Measurements from ENCODE around the gene FASTKD3. TPM values are rescaled to one million over a fixed set of nuclear protein-coding genes. Genes with fewer than 3 reads are reported as not detected.

Gene FASTKD3
- total and polyA plus RNA-seq, 9 donors = 7.7 to 10.6 (median 9.0) TPM

DNA sequence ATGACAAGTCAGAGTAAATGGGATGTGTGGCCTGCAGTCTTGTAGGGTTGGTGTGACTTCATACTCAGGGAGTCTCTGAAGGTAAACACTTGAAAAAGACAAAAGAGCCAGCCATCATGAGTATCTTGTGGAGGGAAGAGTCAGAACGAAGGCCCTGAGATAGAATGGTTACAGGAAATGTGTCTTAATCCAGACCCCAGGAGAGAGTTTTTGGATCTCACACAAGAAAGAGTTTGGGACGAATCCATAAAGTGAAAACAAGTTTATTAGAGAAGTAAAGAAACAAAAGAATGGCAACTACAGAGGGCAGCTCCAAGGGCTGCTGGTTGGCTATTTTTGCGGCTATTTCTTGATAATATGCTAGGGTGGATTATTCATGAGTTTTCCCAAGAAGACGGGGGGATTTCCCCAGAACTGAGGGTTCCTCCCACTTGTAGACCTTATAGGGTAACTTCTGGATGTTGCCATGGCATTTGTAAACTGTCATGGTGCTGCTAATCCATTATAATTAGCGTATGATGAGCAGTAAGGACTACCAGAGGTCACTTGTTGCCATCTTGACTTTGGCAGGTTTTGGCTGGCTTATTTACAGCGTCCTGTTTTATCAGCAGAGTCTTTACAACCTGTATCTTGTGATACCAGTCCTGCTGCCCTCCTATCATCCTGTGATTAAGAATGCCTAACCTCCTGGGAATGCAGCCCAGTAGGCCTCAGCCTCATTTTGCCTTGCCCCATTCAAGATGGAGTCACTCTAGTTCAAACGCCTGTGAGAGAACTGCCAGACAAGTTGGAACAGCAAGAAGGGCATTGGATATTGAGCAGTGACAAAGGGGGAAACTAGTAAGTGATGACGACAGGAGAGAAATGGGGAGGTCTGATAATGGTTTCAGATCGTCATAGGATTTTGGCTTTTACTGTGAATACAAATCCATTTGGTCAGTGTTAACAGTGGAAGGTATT, 34.1 kb upstream of the FASTKD3 start:
- Histone ChIP-seq H3K9me3 (replicated peaks; ENCODE audit: control insufficient read depth, low read depth, low read length) (peaks cover under 1% of the 10 kb centered on the region), H3K4me1 (ENCODE audit: control insufficient read depth, insufficient read depth, low read length) (no peaks in the 10 kb centered on the region), H3K4me3 (ENCODE audit: low read length) (no peak overlapping the region), H3K27ac (ENCODE audit: low read length) (no peak overlapping the region), H3K36me3 (ENCODE audit: control insufficient read depth, insufficient read depth, low read length) (peaks cover 31% of the 10 kb centered on the region), H3K27me3 (ENCODE audit: control insufficient read depth, insufficient read depth, low read length) (no peaks in the 10 kb centered on the region)
- peak; percentile 51 for DNase-seq
- 77% methylated on average over 8 of the region's 9 CpGs for WGBS (ENCODE audit: insufficient coverage)

DNA sequence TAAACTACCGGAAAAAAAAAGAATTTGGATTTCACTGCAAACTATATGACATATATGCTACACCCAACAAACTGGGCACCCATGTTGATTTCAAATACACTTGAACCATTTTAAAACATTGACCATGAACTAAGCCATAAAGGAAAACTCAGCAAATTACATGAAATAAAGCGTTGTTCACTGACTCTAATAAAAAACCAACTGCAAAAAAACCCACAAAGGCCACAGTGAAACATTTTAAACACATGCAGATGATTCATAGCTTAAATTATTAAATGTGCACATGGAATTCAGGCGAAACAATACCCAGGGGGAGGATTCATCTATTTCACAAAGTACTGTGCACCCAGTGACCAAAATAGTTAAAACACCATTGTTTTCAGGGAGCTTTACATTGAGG, 33.4 kb upstream of the FASTKD3 start:
- peaks cover 31% of the 10 kb centered on the region for H3K36me3 ChIP-seq (ENCODE audit: control insufficient read depth, insufficient read depth, low read length)
- no peaks in the 10 kb centered on the region for H3K27me3 ChIP-seq (ENCODE audit: control insufficient read depth, insufficient read depth, low read length)
- WGBS (ENCODE audit: insufficient coverage) = 100% methylated on average over 1 of the region's 3 CpGs
- no peaks in the 10 kb centered on the region for H3K9me3 ChIP-seq (replicated peaks; ENCODE audit: control insufficient read depth, low read depth, low read length)
- peak; percentile 15 for DNase-seq
- no peaks in the 10 kb centered on the region for H3K4me1 ChIP-seq (ENCODE audit: control insufficient read depth, insufficient read depth, low read length)
- no peak overlapping the region for H3K4me3 ChIP-seq (ENCODE audit: low read length)
- H3K27ac ChIP-seq (ENCODE audit: low read length) = no peak overlapping the region

- no peaks in the 10 kb centered on the region for H3K9me3 ChIP-seq (replicated peaks; ENCODE audit: control insufficient read depth, low read depth, low read length)
- H3K36me3 ChIP-seq (ENCODE audit: control insufficient read depth, insufficient read depth, low read length) = peaks cover 44% of the 10 kb centered on the region
- DNase-seq = peak; percentile 8
- 46% methylated on average over 3 of the region's 5 CpGs for WGBS (ENCODE audit: insufficient coverage)
- H3K4me3 ChIP-seq (ENCODE audit: low read length) = no peak overlapping the region
- H3K4me1 ChIP-seq (ENCODE audit: control insufficient read depth, insufficient read depth, low read length) = no peaks in the 10 kb centered on the region
- H3K27me3 ChIP-seq (ENCODE audit: control insufficient read depth, insufficient read depth, low read length) = no peaks in the 10 kb centered on the region
- H3K27ac ChIP-seq (ENCODE audit: low read length) = no peak overlapping the region
Measured at GRCh38 chr5:7897014-7897600, 28.3 kb upstream of the FASTKD3 start.

DNA sequence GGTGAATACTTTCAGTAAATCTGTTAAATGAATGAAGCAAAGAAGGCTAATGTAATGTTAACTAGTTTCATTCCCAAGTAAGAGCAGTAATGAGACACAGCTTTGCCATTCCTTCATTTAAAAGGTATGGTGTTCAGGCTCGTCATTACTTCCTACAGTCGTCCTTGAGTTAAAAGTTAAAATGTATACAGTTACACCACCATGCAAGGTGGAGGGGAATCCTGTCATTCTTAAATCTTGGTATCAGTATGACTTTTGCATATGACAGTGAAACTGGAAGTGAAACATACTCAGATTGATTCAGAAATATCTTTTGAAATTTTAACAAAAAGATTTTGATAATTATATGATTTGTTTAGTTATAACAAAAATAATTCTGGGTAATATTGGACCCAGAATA, 26.0 kb upstream of the FASTKD3 start:
- no CpG with 5 or more reads among the region's 2 CpGs for WGBS (ENCODE audit: insufficient coverage)
- H3K27me3 ChIP-seq (ENCODE audit: control insufficient read depth, insufficient read depth, low read length) = no peaks in the 10 kb centered on the region
- no peak overlapping the region for H3K27ac ChIP-seq (ENCODE audit: low read length)
- H3K9me3 ChIP-seq (replicated peaks; ENCODE audit: control insufficient read depth, low read depth, low read length) = no peaks in the 10 kb centered on the region
- no peaks in the 10 kb centered on the region for H3K4me1 ChIP-seq (ENCODE audit: control insufficient read depth, insufficient read depth, low read length)
- peaks cover 48% of the 10 kb centered on the region for H3K36me3 ChIP-seq (ENCODE audit: control insufficient read depth, insufficient read depth, low read length)
- DNase-seq = no peak
- no peak overlapping the region for H3K4me3 ChIP-seq (ENCODE audit: low read length)

GRCh38 chr5:7894439-7894838, 25.6 kb upstream of the FASTKD3 start:
- no CpG with 5 or more reads among the region's 5 CpGs for WGBS (ENCODE audit: insufficient coverage)
- H3K9me3 ChIP-seq (replicated peaks; ENCODE audit: control insufficient read depth, low read depth, low read length) = no peaks in the 10 kb centered on the region
- H3K36me3 ChIP-seq (ENCODE audit: control insufficient read depth, insufficient read depth, low read length) = peaks cover 49% of the 10 kb centered on the region
- no peaks in the 10 kb centered on the region for H3K27me3 ChIP-seq (ENCODE audit: control insufficient read depth, insufficient read depth, low read length)
- no peaks in the 10 kb centered on the region for H3K4me1 ChIP-seq (ENCODE audit: control insufficient read depth, insufficient read depth, low read length)
- H3K27ac ChIP-seq (ENCODE audit: low read length) = no peak overlapping the region
- no peak for DNase-seq
- no peak overlapping the region for H3K4me3 ChIP-seq (ENCODE audit: low read length)

DNA sequence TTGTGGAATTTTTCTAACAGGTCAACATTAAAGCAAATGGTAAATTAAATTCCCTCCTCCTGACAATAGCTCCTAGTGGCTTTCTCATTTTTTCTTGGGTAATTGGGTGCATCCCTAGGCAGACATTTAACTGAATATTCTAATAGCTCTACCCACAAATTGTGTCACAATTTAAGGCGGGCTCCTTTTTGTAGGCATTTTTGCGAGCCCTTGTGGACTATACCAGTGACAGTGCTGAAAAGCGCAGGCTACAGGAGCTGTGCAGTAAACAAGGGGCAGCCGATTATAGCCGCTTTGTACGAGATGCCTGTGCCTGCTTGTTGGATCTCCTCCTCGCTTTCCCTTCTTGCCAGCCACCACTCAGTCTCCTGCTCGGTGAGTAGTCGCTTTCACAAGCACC, 20.1 kb upstream of the FASTKD3 start:
- no peaks in the 10 kb centered on the region for H3K27me3 ChIP-seq (ENCODE audit: control insufficient read depth, insufficient read depth, low read length)
- WGBS (ENCODE audit: insufficient coverage) = 94% methylated on average over 6 of the region's 9 CpGs
- no peaks in the 10 kb centered on the region for H3K4me1 ChIP-seq (ENCODE audit: control insufficient read depth, insufficient read depth, low read length)
- no peak for DNase-seq
- H3K9me3 ChIP-seq (replicated peaks; ENCODE audit: control insufficient read depth, low read depth, low read length) = no peaks in the 10 kb centered on the region
- no peak overlapping the region for H3K4me3 ChIP-seq (ENCODE audit: low read length)
- H3K36me3 ChIP-seq (ENCODE audit: control insufficient read depth, insufficient read depth, low read length) = peaks cover 35% of the 10 kb centered on the region
- H3K27ac ChIP-seq (ENCODE audit: low read length) = no peak overlapping the region

- DNase-seq = peak; percentile 71
- Histone ChIP-seq H3K36me3 (ENCODE audit: control insufficient read depth, insufficient read depth, low read length) (peaks cover 36% of the 10 kb centered on the region), H3K27ac (ENCODE audit: low read length) (no peak overlapping the region), H3K4me1 (ENCODE audit: control insufficient read depth, insufficient read depth, low read length) (no peaks in the 10 kb centered on the region), H3K9me3 (replicated peaks; ENCODE audit: control insufficient read depth, low read depth, low read length) (no peaks in the 10 kb centered on the region), H3K4me3 (ENCODE audit: low read length) (no peak overlapping the region), H3K27me3 (ENCODE audit: control insufficient read depth, insufficient read depth, low read length) (no peaks in the 10 kb centered on the region)
- no CpG with 5 or more reads among the region's 7 CpGs for WGBS (ENCODE audit: insufficient coverage)
Measured at GRCh38 chr5:7886849-7887475, 18.1 kb upstream of the FASTKD3 start.

DNA sequence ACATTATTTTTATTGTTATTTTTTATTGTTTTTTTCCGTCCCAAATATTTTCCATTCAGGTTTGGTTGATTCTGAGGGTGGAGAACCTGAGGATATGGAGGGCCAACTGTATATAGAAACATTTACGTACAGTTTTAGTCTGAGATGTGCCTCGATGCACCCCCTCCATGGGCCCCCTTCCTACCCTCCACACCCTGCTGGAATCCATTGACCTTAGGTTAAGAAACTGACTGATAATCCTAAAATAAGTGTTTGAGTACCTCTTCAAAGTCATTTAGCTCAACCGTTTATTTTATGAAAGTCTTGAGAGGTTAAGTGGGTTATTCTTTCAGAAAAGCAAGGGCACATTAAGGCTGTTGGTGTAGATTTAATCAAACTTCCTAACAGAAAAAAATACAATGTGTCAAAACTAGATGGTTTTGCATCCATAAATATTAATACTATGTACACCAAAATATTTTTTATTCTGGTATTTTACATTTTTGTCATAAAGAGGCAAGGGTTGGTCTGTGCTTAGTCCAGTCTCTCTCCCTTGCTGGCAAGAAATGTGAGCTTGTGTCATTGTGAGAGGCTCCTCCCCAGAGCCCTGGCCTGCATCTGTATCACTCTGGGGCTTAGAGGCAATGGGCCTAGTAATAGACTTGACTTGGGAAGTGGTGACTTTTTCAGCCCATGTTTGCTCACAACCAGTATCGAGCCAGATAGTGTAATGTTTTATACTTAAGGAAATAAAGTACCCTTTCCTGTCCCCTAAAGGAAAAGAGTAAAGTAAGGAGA, 15.8 kb upstream of the FASTKD3 start:
- H3K9me3 ChIP-seq (replicated peaks; ENCODE audit: control insufficient read depth, low read depth, low read length) = no peaks in the 10 kb centered on the region
- H3K4me3 ChIP-seq (ENCODE audit: low read length) = no peak overlapping the region
- peaks cover 33% of the 10 kb centered on the region for H3K36me3 ChIP-seq (ENCODE audit: control insufficient read depth, insufficient read depth, low read length)
- no peak overlapping the region for H3K27ac ChIP-seq (ENCODE audit: low read length)
- no CpG with 5 or more reads among the region's 5 CpGs for WGBS (ENCODE audit: insufficient coverage)
- H3K27me3 ChIP-seq (ENCODE audit: control insufficient read depth, insufficient read depth, low read length) = no peaks in the 10 kb centered on the region
- H3K4me1 ChIP-seq (ENCODE audit: control insufficient read depth, insufficient read depth, low read length) = no peaks in the 10 kb centered on the region
- no peak for DNase-seq

DNA sequence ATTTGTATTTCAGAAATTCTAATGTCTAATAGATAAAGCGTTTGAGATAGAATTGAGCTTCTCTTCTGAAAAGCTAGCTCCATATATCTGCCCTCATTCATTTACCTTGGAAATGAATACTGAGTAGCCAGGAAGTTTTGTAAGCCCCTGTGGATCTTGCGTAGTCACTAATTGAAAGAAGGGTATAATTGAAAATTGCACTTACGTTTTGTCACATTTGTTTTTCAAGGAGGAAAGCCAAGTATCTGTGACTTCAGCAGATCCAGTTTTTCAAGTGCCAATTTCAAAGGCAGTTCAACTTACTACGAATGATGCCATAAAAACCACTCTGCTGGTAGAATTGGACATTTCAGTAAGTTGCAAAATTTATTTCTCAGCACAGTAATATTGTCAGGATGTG, 14.1 kb upstream of the FASTKD3 start:
- peaks cover 36% of the 10 kb centered on the region for H3K36me3 ChIP-seq (ENCODE audit: control insufficient read depth, insufficient read depth, low read length)
- WGBS (ENCODE audit: insufficient coverage) = 67% methylated on average over 1 of the region's 4 CpGs
- no peaks in the 10 kb centered on the region for H3K27me3 ChIP-seq (ENCODE audit: control insufficient read depth, insufficient read depth, low read length)
- DNase-seq = no peak
- no peak overlapping the region for H3K27ac ChIP-seq (ENCODE audit: low read length)
- H3K4me3 ChIP-seq (ENCODE audit: low read length) = no peak overlapping the region
- no peaks in the 10 kb centered on the region for H3K9me3 ChIP-seq (replicated peaks; ENCODE audit: control insufficient read depth, low read depth, low read length)
- no peaks in the 10 kb centered on the region for H3K4me1 ChIP-seq (ENCODE audit: control insufficient read depth, insufficient read depth, low read length)

Data from muscle of leg (tissue), 11 donors.